ENCODE results near the gene ABCC4.

The ABCC4 gene

DNA sequence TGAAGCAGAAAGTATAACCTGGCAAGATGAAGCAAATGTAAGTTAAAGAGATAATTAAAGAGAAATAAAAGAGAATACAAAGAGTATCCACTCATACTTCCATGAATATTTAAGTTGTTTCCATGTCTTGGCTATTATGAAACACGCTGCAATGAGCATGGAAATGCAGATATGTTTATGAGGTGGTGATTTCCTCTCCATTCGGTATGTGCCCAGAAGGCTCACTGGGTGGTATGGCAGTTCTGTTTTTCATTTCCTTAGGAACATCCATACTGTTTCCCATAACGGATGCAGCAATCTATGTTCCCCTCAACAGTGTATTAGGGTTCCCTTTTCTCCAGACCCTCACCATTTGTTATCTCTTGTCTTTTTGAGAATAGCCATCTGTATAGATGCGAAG is 316.3 kb downstream of the ABCC4 start:
- DNase-seq: no peak

DNA sequence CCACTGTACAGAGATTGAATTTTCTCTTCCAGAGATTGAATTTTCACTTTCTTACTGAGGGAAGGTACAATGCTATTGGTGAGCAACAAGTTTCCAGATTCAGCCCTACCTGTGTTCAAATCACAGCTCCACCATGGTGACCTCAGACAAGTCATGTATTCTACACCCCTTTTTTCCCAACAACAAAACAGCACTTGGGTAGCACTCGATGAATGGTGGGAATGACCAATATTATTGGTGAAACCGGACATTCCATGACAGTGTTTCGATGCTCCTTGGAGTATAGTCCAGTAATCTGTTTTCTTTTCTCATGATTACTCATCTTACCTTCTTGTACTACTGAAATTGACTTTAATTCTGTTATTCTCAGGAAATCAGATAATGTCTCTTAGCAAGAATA is 322.7 kb downstream of the ABCC4 start:
- DNase-seq: no peak

DNA sequence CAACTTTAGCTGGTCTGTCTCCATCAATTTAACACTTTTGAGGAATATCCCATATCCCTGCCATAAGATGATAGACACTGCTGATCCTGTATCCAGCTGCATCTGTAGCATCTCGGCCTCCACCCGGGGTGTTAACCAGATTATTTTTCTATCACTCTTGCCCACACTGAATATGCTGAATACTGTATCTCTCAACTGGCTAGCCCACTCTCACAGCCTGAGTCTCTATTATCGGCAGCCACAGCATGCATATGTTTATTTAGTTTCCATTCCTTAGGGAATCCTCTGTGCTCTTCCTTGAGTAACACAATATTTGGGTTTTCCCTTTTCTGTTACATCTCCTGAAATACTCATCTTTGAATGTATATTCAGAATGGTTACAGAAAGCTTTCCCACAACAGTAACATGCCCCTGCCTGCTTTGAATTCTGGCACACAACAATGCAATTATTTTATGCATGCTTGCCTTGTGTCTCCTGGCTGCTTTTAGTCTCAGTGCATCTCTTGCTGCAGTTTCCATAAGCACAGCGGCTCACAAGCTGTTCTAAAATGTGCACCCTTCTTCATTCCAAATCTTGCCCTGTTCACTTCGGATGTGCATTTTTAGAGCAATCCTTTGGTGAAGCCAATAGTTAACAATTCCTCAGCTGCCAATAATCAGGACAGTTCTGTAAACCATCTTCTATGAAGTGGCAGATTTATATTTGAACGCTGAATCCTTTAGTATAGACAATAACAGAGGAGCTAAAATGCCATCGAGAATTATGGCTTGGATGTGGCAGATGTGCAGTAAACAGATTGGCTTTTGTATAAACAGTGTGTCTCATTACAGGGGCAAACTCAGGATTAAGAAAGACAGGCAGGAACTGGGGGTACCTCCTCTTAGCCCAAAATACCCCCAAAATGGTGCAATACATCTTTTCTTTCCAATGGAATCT is 327.0 kb downstream of the ABCC4 start:
- no peak for DNase-seq

DNA sequence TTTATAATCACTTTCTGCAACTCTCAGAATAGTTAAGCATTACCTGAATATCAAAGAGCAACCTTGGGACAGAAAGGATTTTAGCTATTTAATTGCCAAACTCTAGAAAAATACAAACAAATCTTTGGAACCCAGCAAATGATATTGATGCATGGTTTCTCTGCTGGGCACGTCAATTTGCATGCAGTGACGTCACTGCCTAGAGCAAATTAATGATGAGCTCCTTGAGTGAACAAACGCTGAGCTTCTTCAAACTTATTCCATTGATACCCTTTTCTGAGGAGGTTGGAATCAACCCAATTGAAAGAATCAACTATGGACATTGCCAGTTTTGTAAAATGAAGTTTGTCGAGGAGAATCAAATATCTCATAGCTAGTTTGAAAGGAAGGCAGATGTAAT is 329.0 kb downstream of the ABCC4 start:
- no peak for DNase-seq

All from NCI-H524 (cell line).